HG02759 (cell line): Measurements from ENCODE around the gene CTBP2.
"Not testable (repeated sequence)": the region's sequence is repeated elsewhere in the genome, so short reads cannot be mapped to it uniquely, and the experiment has no call there.

Experiments
- ATAC-seq: cut with Tn5 transposase; IDR thresholded peaks from one replicate; pipeline ENCODE4 v1.9.1; 2021; ENCODE audit warnings: mild to moderate bottlenecking, moderate library complexity; ENCODE audit not compliant: unreplicated experiment

The CTBP2 gene

DNA sequence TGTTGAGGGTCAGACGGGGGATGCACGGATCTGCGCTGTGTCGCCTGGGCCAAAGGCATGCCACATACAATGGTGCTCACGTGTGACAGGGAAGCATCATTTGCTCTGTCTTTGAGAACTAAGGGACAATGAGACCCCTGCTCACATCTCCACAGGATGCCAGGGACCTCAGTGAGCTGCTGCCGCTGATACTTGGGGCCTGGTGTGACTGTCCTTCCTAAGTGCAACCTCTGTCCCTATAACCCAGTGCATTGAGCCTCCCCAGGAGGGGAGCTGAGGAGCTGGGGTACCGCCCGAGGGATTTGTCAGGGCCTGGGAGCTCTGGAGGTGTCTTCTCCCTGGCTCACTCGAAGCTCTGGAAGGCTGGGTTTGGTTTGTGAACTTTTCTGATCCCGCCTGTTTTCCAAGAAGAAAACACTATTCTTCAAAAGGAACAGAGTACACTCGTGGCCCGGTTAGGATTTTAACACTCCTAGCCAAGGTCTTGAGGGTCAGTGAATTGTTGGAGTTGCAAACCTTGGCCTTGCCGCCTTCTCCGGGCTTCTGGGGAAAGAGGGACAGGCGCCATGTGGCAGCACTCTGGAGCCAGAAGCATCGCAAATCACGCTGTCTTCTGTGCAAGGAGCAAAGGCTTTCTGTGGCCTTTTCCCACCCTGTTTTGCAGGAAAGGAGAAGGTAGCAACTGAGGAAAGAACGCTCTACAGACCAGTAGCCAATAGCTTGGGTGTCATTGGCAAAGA, 26.2 kb upstream of the CTBP2 start:
- no peak for ATAC-seq

- ATAC-seq, result not testable (repeated sequence)
These were observed 18.7 kb upstream of the CTBP2 start for GRCh38 chr10:125179107-125179506.

DNA sequence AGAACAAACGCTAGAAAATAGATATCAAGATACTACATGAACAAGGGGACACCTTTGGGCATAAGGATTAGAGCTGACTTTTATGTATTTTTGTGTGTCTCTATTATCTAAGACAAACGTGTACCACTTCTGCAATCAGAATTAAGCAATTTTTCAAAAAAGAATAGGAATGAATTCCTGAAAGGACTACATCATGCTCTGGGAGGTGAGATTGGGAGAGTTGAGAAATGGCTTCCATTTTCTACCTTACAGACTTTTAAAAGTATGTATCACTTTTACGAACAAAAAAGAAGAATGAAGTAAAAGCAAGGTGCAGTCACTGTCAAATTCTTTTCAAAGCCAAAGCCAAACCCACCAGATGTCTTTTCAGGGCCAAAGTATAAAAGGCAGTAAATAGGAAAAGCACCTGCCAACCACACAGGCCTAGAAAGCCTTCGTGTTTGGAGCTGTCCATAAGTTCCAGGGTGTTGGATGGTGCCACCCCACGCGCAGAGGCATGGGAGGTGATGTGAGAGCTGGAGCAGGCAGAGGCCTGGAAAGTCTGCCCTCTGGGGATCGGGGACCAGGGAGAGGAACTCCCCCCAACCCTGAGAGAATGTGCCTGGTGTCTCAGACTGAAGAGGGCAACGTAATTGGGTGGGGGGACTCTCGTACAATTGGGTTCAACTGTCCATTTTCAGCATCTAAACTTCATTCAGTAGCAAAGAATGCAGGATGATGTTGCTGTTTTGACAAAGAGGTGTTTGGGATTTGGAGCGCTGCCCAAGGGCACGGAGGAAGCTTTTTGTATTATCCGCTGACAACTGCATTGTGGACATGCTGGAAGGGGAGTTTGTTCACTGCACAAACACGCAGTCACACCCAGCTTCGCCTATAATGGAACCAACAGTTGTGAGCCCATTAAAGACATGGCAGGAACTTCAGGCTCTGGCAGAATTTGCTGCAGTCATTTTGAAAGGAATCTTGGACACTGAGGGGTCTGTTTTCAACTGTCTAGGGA, 17.6 kb upstream of the CTBP2 start:
- ATAC-seq, result no peak

DNA sequence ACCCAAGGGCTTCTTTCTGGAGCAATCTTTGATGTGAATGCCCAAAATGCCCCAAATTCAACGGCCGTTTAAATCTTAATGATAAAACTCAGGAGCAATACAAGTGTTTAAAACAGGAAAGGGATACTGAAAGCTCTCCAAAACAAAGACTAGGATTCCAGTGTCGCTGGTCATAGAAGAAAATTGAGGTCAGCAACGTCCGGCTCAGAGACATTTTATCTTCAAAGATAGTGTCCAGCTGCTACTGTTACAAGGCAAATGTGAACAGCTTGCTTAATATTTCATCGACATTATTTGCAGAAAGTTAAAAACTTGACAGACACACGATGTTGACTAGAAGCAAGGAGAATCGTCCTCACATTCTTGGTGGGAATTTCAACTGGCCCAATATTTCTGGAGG, 15.4 kb upstream of the CTBP2 start:
- ATAC-seq, result no peak

- no peak for ATAC-seq
These were observed 14.0 kb upstream of the CTBP2 start for GRCh38 chr10:125174360-125174759.

GRCh38 chr10:125172694-125173093, 12.3 kb upstream of the CTBP2 start:
- ATAC-seq, result no peak

GRCh38 chr10:125171402-125172306, 11.3 kb upstream of the CTBP2 start:
- ATAC-seq, result no peak

- ATAC-seq, result no peak
These were observed 9.6 kb upstream of the CTBP2 start for GRCh38 chr10:125169915-125170314.

GRCh38 chr10:125169279-125169678, 8.9 kb upstream of the CTBP2 start:
- no peak for ATAC-seq

DNA sequence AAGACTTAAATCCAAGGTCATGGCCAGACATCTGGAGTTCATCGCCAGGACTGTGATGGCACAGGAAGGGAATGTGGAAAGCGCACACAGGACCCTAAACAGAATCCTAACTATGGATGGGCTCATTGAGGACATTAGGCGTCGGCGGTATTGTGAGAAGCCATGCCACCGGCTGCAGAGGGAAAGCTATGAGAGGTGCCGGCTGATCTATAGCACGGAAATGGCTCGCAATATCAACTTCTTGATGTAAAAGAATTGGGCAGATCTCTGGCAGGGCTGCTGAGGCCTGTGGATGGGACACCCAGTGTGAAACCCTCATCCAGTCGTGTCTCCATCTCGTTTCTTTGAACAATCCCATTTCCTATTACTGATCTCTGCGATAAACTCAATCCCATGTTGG, 6.3 kb upstream of the CTBP2 start:
- ATAC-seq, result no peak

- no peak for ATAC-seq
These were observed 5.5 kb upstream of the CTBP2 start for GRCh38 chr10:125165584-125166573.

DNA sequence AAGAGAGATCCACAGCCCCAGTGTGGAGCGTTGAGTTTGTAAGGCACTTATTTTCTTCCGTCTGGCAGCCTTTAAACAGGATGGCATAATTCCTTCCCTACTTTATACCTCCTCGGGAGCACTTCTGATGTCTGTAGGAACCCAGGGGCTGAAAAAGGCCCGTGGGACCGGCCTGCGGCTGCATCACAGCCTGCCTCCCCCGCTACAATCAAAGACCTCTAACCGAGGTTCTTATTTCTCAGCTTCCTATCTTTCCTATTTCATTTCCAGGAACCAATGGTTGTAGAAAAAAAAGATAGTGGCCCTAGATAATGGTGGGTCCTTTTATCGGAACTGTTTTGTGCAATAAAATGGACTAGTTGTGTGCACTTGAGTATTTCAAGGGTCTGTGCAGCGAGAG, 4.1 kb upstream of the CTBP2 start:
- ATAC-seq, result no peak

DNA sequence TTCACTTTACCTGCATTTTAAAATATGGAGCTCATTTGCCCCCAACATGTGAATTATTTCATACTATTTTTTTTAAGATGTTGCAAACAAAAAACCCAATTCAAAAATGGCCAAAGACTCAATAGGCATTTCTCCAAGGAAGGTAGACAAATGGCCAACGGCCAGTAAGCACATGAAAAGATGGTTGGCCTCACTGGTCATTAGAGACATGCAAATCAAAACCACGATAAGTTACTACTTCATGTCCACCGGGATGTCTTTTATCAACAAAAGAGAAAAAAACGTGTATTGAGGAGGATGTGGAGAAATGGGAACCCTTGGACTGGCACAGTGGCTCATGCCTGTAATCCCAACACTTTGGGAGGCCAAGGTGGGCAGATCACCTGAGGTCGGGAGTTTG, 3.4 kb upstream of the CTBP2 start:
- no peak for ATAC-seq

- not testable (repeated sequence) for ATAC-seq
These were observed 2.9 kb upstream of the CTBP2 start for GRCh38 chr10:125163312-125163711.

DNA sequence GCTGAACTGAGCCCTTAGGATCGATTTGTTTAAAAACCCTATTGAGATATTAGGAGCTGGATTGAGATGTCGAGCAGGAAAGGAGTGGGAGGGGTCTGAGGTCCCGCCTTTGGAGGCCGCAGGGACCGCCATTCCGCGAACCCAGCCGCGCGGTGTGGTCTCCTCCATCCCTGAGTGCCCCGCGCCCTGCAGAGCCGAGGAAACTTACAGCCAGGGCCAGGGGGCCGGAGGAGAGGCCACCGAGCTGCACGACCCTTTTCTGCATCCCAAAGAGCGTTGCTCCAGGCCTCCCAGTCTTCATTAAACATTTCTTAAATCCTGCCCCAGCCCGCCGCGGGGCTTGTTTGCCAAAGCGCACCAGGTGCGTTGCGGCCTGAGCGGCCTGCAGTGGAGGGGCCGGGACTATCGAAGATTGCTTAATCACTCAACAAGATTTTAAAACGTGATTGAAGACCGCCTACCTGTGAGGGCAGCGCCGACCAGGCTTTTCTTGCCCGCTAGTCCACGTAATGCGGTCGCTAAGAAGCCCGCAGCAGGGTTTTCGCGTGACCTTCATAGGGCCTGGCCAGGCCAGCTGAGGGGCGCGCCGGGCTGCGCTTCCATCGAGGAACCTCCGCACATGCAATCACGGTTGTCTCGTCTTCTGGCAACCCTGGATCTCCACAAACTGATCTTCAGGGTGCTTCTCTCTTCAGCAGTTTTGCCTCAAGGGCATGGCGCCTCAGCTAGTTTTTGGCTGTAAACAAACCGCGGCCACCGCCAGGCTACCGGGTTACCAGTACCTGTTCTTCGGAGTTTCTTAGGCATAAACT, 2.0 kb upstream of the CTBP2 start:
- no peak for ATAC-seq

GRCh38 chr10:125161707-125162119, 1.4 kb upstream of the CTBP2 start:
- ATAC-seq, result no peak

DNA sequence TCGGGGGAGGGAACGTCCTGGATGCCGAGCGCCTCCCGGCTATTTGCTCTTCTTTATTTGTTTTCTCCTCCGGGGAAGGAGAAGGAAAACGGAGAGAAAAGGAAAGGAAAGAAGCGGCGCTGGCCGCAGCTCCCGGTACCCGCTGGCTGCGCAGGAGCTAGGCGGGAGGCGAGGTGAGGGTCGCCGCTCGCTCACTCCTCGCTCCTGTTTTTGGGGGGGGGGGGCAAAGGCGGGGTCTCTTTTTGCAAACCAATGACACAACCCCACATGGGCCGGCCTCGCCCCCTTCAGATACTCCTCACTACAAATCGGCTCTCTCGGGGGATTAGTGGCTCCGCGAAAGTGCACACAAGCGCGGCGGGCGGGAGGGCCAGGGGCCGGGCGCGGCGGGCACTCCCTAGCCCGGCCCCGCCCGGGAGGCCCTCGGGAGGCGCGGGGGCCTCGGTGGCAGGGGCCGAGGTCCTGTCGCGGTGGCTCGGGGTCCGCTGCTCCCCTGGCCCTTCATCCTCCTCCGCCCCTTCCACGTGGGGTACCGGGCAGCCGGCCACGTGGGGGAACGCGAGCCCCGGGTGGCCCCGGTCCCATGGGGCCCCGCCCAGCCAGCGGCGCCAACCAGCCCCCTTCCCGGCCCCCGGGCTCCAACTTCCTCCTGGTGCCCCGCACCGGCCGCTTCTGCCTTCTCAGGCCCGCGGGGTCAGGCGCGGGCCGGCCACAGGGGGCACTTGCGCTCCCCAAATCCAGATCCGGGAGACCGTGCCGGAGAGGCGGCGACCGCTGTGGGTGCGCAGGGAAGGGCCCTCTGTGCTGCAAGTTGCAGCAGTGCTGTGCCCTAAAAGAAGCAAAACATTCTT, 718 bp upstream of the CTBP2 start:
- ATAC-seq, result peak; percentile 44

DNA sequence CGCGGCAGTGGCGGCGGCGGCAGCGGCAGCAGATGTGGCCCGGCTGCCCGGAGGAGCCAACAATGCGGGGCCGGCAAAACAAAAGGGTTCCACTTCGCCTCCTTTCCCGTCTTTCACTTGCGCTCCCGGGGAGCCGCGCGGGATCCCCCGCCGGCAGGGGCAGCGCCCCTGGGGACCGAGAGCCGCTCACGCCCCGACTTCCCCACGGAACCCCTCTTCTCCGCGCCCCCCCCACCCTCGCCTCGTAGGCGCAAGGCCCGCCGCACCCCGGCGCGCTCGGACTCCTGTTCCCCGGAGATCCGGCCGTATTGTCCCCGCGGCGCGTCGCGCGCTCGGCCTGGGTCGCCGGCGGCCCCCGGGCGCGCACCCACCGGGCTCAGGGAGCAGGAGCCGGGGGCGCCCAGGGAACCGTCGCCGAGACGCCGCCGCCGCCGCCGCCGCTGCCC, 854 bp downstream of the CTBP2 start:
- ATAC-seq, result no peak
